KG1 (cell line): ENCODE measurements around the gene MUC12.
"Not testable (repeated sequence)": the region's sequence is repeated elsewhere in the genome, so short reads cannot be mapped to it uniquely, and the experiment has no call there.

Experiments used
- DNase-seq: peaks from one replicate; lab custom pipeline; 2025; lab: John Stamatoyannopoulos, UW

The MUC12 gene

GRCh38 chr7:100985033-100985797 lies 15.8 kb downstream of the MUC12 start:
- not testable (repeated sequence) for DNase-seq

GRCh38 chr7:100991631-100992030 lies 22.3 kb downstream of the MUC12 start:
- DNase-seq: no peak

- DNase-seq: not testable (repeated sequence)
Observed at GRCh38 chr7:100992280-100992679, 22.9 kb downstream of the MUC12 start.

- DNase-seq: not testable (repeated sequence)
Observed at GRCh38 chr7:100994671-100995070, 25.3 kb downstream of the MUC12 start.

- not testable (repeated sequence) for DNase-seq
Observed at GRCh38 chr7:100998530-100998929, 29.2 kb downstream of the MUC12 start.

GRCh38 chr7:100999334-100999733 lies 30.0 kb downstream of the MUC12 start:
- DNase-seq: not testable (repeated sequence)

- DNase-seq: not testable (repeated sequence)
Observed at GRCh38 chr7:101000025-101000424, 30.7 kb downstream of the MUC12 start.

- DNase-seq: not testable (repeated sequence)
Observed at GRCh38 chr7:101002333-101002732, 33.0 kb downstream of the MUC12 start.

GRCh38 chr7:101007361-101007760 lies 38.0 kb downstream of the MUC12 start:
- not testable (repeated sequence) for DNase-seq

GRCh38 chr7:101009629-101010028 lies 40.3 kb downstream of the MUC12 start:
- DNase-seq: no peak

- DNase-seq: no peak
Observed at GRCh38 chr7:101012931-101013330, 43.6 kb downstream of the MUC12 start.

GRCh38 chr7:101015626-101016025 lies 46.3 kb downstream of the MUC12 start:
- DNase-seq: no peak

- no peak for DNase-seq
Observed at GRCh38 chr7:101017064-101017777, 47.9 kb downstream of the MUC12 start.

- DNase-seq: no peak
Observed at GRCh38 chr7:101018271-101019167, 49.2 kb downstream of the MUC12 start.

- no peak for DNase-seq
Observed at GRCh38 chr7:101020444-101020843, 51.1 kb downstream of the MUC12 start.

GRCh38 chr7:101021703-101022102 lies 52.3 kb downstream of the MUC12 start:
- DNase-seq: no peak

- no peak for DNase-seq
Observed at GRCh38 chr7:101023839-101024238, 54.5 kb downstream of the MUC12 start.

GRCh38 chr7:101031082-101031481 lies 61.7 kb downstream of the MUC12 start:
- DNase-seq: no peak

GRCh38 chr7:101035941-101036340 lies 66.6 kb downstream of the MUC12 start:
- no peak for DNase-seq

GRCh38 chr7:101041283-101041682 lies 71.9 kb downstream of the MUC12 start:
- not testable (repeated sequence) for DNase-seq

GRCh38 chr7:101058355-101058754 lies 89.0 kb downstream of the MUC12 start:
- no peak for DNase-seq

GRCh38 chr7:101059620-101059942 lies 90.2 kb downstream of the MUC12 start:
- no peak for DNase-seq
